ENCODE results near the gene KREMEN2.

KREMEN2 gene

DNA sequence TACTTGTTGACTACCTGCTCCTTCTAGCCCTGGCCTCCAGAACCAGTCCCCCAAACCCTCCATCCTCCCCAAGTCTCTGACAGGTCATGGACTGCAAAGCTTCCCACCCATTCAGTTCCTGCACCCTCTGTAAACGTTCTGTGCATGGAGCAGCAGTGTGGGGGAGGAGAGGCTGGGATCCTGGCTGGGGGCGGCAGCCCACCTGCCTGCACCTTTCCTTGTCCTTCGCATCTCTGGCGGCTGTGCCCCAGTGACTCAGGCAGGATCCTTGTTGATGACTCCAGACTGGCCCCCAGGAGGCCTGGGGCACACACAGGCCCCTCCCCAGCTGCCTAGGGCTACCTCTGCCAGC lies 17.8 kb downstream of the KREMEN2 start:
- peak overlapping the region; percentile 75 for H3K4me3 Mint-ChIP-seq
- DNase-seq, result no peak
- H3K4me1 Mint-ChIP-seq, result peaks cover 24% of the 10 kb centered on the region
- H3K27ac Mint-ChIP-seq, result peak overlapping the region; percentile 93
- H3K9me3 Mint-ChIP-seq, result no peaks in the 10 kb centered on the region
- TF ChIP-seq, protein P1, sequence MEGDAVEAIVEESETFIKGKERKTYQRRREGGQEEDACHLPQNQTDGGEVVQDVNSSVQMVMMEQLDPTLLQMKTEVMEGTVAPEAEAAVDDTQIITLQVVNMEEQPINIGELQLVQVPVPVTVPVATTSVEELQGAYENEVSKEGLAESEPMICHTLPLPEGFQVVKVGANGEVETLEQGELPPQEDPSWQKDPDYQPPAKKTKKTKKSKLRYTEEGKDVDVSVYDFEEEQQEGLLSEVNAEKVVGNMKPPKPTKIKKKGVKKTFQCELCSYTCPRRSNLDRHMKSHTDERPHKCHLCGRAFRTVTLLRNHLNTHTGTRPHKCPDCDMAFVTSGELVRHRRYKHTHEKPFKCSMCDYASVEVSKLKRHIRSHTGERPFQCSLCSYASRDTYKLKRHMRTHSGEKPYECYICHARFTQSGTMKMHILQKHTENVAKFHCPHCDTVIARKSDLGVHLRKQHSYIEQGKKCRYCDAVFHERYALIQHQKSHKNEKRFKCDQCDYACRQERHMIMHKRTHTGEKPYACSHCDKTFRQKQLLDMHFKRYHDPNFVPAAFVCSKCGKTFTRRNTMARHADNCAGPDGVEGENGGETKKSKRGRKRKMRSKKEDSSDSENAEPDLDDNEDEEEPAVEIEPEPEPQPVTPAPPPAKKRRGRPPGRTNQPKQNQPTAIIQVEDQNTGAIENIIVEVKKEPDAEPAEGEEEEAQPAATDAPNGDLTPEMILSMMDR (IDR thresholded peaks at IDR 0.05), result no peak
- peaks cover 16% of the 10 kb centered on the region for H3K27me3 Mint-ChIP-seq (ENCODE audit: low read depth, poor library complexity)
- no peaks in the 10 kb centered on the region for H3K36me3 Mint-ChIP-seq (ENCODE audit: low read depth)

DNA sequence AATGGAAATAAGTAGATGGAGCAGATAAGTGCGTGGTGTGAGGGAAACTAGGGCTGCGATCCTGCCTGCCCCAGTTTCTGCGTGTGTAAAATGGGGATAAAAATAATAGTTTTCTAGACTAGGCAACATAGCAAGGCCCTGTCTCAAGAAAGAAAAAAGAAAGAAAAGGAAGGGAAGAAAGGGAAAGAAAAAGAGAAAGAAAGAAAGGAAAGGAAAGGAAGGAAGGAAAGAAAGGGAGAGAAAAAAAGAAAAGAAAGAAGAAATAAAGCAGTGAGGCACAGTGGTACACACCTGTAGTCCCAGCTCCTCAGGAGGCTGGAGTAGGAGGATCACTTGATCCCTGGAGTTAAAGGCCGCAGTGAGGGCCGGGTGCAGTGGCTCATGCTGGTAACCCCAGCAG lies 18.3 kb downstream of the KREMEN2 start:
- Mint-ChIP-seq H3K36me3 (ENCODE audit: low read depth) (no peaks in the 10 kb centered on the region), H3K4me1 (peaks cover 24% of the 10 kb centered on the region), H3K9me3 (no peaks in the 10 kb centered on the region), H3K27me3 (ENCODE audit: low read depth, poor library complexity) (peaks cover 14% of the 10 kb centered on the region), H3K27ac (no peak overlapping the region), H3K4me3 (peak overlapping the region; percentile 75)
- DNase-seq, result no peak
- TF ChIP-seq, protein P1 (IDR thresholded peaks at IDR 0.05), result no peak

- Mint-ChIP-seq H3K4me3 (peak overlapping the region; percentile 42), H3K9me3 (no peaks in the 10 kb centered on the region), H3K27ac (no peak overlapping the region), H3K4me1 (peaks cover 32% of the 10 kb centered on the region), H3K36me3 (ENCODE audit: low read depth) (no peaks in the 10 kb centered on the region), H3K27me3 (ENCODE audit: low read depth, poor library complexity) (peaks cover 14% of the 10 kb centered on the region)
- peak; percentile 91 for DNase-seq
- TF ChIP-seq, protein P1 (IDR thresholded peaks at IDR 0.05), result peak; percentile 89
Observed at GRCh38 chr16:2983706-2984136, 19.6 kb downstream of the KREMEN2 start.

- H3K27me3 Mint-ChIP-seq (ENCODE audit: low read depth, poor library complexity), result peaks cover 16% of the 10 kb centered on the region
Observed at GRCh38 chr16:2985462-2985861, 21.4 kb downstream of the KREMEN2 start.

GRCh38 chr16:2985893-2986355 lies 21.8 kb downstream of the KREMEN2 start:
- TF ChIP-seq, protein P1 (IDR thresholded peaks at IDR 0.05), result no peak
- Mint-ChIP-seq H3K27ac (no peak overlapping the region), H3K9me3 (no peaks in the 10 kb centered on the region), H3K4me1 (peaks cover 33% of the 10 kb centered on the region), H3K36me3 (ENCODE audit: low read depth) (no peaks in the 10 kb centered on the region), H3K4me3 (no peak overlapping the region), H3K27me3 (ENCODE audit: low read depth, poor library complexity) (peaks cover 16% of the 10 kb centered on the region)
- DNase-seq, result no peak

More at GRCh38 chr16:2985462-2985861, 21.4 kb downstream of the KREMEN2 start:
- TF ChIP-seq, protein P1 (IDR thresholded peaks at IDR 0.05), result no peak
- Mint-ChIP-seq H3K4me1 (peaks cover 36% of the 10 kb centered on the region), H3K4me3 (no peak overlapping the region), H3K27ac (no peak overlapping the region), H3K9me3 (no peaks in the 10 kb centered on the region), H3K36me3 (ENCODE audit: low read depth) (no peaks in the 10 kb centered on the region)
- no peak for DNase-seq

- Mint-ChIP-seq H3K36me3 (ENCODE audit: low read depth) (no peaks in the 10 kb centered on the region), H3K27ac (no peak overlapping the region), H3K27me3 (ENCODE audit: low read depth, poor library complexity) (peaks cover 16% of the 10 kb centered on the region), H3K4me1 (peaks cover 25% of the 10 kb centered on the region), H3K4me3 (no peak overlapping the region), H3K9me3 (no peaks in the 10 kb centered on the region)
- TF ChIP-seq, protein P1 (IDR thresholded peaks at IDR 0.05), result no peak
- DNase-seq, result no peak
Observed at GRCh38 chr16:2986623-2987188, 22.6 kb downstream of the KREMEN2 start.

Data from nephron progenitor cell (in vitro differentiated cells).